GM12864 (cell line): ENCODE results near the gene HDDC3.

Experiments
- DNase-seq: peaks from one replicate; pipeline ENCODE4 v3.0.0-alpha.2; 2011; ENCODE audit warnings: low read depth
- H3K4me3 ChIP-seq: 2 replicates; pipeline ENCODE4 v1.5.1; 2011; ENCODE audit warnings: mild to moderate bottlenecking, low read depth, low read length, control low read depth
- CTCF ChIP-seq: IDR thresholded peaks from 2 replicates; pipeline ENCODE4 v1.5.1; 2011; ENCODE audit warnings: low read depth, mild to moderate bottlenecking, moderate library complexity, low read length, control low read depth, inconsistent platforms; ENCODE audit errors: missing control alignments

The HDDC3 gene

GRCh38 chr15:90893175-90894090 is 38.9 kb downstream of the HDDC3 start:
- peak; percentile 31 for TF ChIP-seq CTCF
- H3K4me3 ChIP-seq: no peak overlapping the region
- DNase-seq: no peak

- TF ChIP-seq CTCF: no peak
- DNase-seq: no peak
- H3K4me3 ChIP-seq: no peak overlapping the region
Observed at GRCh38 chr15:90892498-90893174, 39.7 kb downstream of the HDDC3 start.

DNA sequence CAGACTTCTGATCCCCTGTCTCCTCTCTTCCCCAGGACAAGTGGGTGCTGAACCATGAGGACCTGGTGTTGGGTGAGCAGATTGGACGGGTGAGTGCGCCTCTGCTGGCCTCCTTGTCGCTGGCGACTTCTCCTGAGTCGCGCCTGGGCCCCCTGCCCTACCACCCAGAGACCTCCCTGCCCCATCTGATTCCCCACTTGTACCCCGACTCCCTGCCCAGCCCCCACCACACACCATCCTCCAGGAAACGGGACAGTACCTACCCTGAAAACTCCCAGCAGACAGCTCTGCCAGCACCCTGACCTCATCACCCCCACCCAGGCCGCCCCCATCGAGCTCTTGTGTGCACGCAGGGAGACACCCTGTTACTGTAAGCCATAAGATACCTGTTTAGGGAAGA is 40.3 kb downstream of the HDDC3 start:
- DNase-seq: no peak
- TF ChIP-seq CTCF: no peak
- H3K4me3 ChIP-seq: no peak overlapping the region

DNA sequence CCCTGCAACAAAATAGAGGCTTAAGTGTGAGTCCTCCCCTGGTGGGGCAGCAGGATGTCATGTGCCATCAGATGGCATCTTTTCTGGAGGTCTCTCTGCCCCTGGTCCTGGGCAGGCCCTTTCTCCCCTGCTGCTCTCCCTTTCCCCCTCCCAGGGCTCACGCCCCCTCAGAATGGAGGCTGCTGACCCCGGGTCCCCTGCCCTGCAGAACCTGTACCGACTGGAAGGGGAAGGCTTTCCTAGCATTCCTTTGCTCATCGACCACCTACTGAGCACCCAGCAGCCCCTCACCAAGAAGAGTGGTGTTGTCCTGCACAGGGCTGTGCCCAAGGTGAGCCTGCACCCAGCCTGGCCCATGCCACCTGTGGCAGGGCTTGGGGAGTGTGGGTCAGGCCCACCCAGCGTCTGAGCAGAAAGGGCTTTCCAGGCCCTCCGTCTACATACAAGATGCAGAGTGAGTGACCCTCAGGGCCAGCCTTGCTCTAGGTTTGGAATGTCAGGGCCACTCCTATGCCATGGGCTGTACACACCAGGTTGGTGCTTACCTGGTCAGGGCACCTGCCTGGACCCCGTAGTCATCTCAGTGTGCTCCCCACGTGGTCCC is 40.9 kb downstream of the HDDC3 start:
- TF ChIP-seq CTCF: no peak
- DNase-seq: no peak
- H3K4me3 ChIP-seq: no peak overlapping the region

DNA sequence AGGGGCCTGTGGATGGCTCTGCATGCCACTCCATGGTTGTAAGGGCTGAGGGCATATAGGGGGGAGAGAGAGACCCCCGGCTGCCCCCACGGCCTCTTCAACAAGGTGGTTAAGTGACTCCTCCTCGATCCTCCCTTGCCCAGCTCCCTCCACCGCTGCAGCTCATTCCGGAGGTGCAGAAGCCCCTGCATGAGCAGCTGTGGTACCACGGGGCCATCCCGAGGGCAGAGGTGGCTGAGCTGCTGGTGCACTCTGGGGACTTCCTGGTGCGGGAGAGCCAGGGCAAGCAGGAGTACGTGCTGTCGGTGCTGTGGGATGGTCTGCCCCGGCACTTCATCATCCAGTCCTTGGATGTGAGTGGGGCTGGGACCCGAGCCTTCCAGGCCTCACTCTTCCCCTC is 41.5 kb downstream of the HDDC3 start:
- no peak for DNase-seq
- TF ChIP-seq CTCF: no peak
- no peak overlapping the region for H3K4me3 ChIP-seq

DNA sequence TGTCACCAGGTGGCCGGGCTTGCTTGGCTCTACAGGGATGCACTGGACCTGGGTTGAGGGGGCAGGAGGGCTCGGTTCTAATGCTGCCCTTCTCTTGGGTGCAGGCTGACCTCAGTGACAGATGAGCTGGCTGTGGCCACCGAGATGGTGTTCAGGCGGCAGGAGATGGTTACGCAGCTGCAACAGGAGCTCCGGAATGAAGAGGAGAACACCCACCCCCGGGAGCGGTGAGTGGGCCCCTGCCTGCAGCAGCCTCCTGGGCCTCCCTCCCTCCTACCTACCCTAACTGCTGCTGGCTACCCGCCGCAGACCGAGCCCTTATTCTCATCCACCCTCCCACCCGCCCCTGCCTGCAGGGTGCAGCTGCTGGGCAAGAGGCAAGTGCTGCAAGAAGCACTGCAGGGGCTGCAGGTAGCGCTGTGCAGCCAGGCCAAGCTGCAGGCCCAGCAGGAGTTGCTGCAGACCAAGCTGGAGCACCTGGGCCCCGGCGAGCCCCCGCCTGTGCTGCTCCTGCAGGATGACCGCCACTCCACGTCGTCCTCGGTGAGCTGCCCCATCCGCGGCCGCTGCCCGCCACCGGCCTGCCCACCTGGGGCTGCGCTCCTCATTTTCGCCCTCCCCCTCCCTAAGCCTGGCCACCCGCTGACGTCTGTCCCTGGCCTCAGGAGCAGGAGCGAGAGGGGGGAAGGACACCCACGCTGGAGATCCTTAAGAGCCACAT is 42.5 kb downstream of the HDDC3 start:
- no peak for DNase-seq
- no peak overlapping the region for H3K4me3 ChIP-seq
- no peak for TF ChIP-seq CTCF
